Ectodermal cell (in vitro differentiated cells): ENCODE measurements around the gene PCDH12. TPM values are rescaled to one million over a fixed set of nuclear protein-coding genes. Genes with fewer than 3 reads are reported as not detected.

Experiments used
- H3K27ac ChIP-seq: 2 replicates; pipeline ENCODE4 v1.7.0; 2013; ENCODE audit warnings: mild to moderate bottlenecking, low read depth, low read length; ENCODE audit not compliant: insufficient read depth, poor library complexity, severe bottlenecking
- H3K27me3 ChIP-seq: 2 replicates; pipeline ENCODE4 v1.7.0; 2013; ENCODE audit warnings: mild to moderate bottlenecking, low read length; ENCODE audit not compliant: insufficient read depth, control insufficient read depth, poor library complexity, severe bottlenecking
- H3K36me3 ChIP-seq: one replicate; pipeline ENCODE4 v1.7.0; 2013; ENCODE audit warnings: low read length; ENCODE audit not compliant: control insufficient read depth, insufficient read depth
- H3K4me1 ChIP-seq: one replicate; pipeline ENCODE4 v1.7.0; 2013; ENCODE audit warnings: low read length; ENCODE audit not compliant: control insufficient read depth, insufficient read depth
- H3K4me3 ChIP-seq: 2 replicates; pipeline ENCODE4 v1.7.0; 2013; ENCODE audit warnings: low read depth, low read length, control low read depth; ENCODE audit not compliant: insufficient read depth
- H3K9me3 ChIP-seq: 2 replicates; pipeline ENCODE4 v1.7.0; 2013; ENCODE audit warnings: mild to moderate bottlenecking, low read length, moderate library complexity; ENCODE audit not compliant: control insufficient read depth
- whole genome bisulfite sequencing, 2 experiments: methylation state at CpG; one replicate each; pipeline ENCODE4 v1.1.7; 2013; ENCODE audit warnings: missing lambda C conversion rate in 2 of 2; 5-methylcytosine and 5-hydroxymethylcytosine counted together
- polyA plus RNA-seq, 4 experiments: library from polyadenylated mRNA; stranded (reverse); fragments of 50-300 nt; gene quantifications; one replicate each; pipeline ENCODE4 v1.2.3, GENCODE V29; 2013

Gene PCDH12
- polyA plus RNA-seq (2013, experiment 1 of 4): not detected
- polyA plus RNA-seq (2013, experiment 2 of 4): not detected
- not detected for polyA plus RNA-seq (2013, experiment 3 of 4)
- polyA plus RNA-seq (2013, experiment 4 of 4): 0.04 TPM

DNA sequence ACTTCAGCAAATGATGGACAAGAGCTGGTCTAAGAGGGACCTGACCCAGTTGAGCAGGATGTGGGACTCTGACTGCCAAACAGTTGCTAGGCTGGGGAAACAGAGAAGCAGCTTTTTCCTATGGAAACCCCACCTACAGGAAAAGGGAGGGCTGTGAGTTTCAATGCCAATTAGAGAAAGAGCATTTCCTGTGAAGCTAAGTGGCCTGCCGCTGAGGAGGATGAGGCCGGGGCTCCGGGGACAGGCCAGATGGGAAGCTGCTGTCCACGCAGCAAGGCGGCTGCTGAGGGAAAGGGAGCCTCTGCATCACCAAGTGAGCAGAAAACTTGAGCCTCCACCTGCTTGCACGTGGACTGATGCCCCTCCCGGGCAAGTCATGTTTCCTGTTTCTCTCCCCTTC lies at the start of gene PCDH12:
PCDH12 (minus strand) TSS at position 90 of the 400 bp plus-strand sequence. CDS start 351 bp downstream, outside the sequence.
- Histone ChIP-seq H3K36me3 (no peaks in the 10 kb centered on the region), H3K4me3 (no peak within 1 kb of the TSS), H3K27ac (no peak within 1 kb of the TSS), H3K27me3 (no peaks in the 10 kb centered on the region), H3K4me1 (peaks cover 8% of the 10 kb centered on the region), H3K9me3 (no peaks in the 10 kb centered on the region)
- 63 to 67% methylated on average over 7 of the region's 7 CpGs for WGBS, 2 experiments

DNA sequence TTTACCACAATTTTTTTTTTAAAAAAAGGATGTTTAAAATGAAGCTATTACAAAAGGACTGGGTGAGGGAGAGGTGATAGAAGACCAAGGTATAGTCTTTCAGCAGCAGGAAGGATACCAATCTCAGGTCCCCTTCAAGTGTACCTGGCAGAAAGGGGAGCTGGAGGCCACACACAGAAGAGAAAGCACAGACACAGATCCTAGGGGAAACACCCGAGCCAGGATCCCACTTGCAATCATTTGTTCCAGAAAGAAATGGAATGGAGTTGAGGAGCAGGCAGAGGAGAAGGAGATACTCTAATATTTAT lies 49.2 kb upstream of the PCDH12 start:
- Histone ChIP-seq H3K9me3 (no peaks in the 10 kb centered on the region), H3K4me1 (no peaks in the 10 kb centered on the region), H3K36me3 (peaks cover 9% of the 10 kb centered on the region), H3K4me3 (no peak overlapping the region), H3K27me3 (no peaks in the 10 kb centered on the region), H3K27ac (no peak overlapping the region)
- 93% methylated on average over 1 of the region's 1 CpG; no CpG with 5 or more reads in 1 of the 2 experiments for WGBS, 2 experiments

DNA sequence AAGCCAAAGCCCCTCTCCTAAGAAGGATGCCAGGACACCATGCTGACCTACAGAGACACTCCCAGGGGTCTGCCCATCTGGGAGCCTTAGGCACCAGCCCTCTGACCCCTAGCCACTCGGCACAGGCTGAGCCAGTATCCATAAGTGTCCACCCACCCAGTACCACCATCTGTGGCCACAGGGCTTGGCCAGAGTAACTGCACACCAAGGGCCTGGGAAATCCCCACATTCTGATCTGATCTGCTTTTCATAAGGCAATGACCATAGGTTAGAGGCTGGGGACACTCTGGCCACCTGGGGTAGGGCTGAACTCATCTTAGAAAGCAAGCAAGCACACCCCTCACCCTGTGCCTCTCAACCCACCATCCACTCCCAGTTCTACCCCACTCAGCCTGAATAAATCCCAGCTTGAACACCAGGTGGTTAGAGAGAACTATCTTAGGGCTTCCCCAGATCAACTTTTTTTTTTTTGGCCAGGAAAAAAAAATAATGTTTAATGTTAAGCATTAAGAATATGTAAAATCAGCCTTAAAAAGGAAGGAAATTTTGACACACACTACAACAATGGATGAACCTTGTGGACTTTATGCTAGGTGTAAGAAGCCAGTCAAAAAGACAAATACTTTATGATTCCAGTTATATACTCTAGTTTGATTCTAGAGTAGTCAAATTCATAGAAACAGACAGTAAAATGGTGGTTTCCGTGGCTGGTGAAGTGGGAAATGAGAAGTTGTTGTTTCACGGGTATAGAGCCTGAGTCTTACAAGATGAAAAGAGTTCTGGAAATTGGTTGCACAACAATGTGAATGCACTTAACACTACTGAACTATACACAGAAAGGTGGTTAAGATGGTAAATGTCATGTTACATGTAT lies 48.6 kb upstream of the PCDH12 start:
- peaks cover 9% of the 10 kb centered on the region for H3K36me3 ChIP-seq

GRCh38 chr5:142003266-142003800 lies 45.3 kb upstream of the PCDH12 start:
- WGBS, 2 experiments: 88 to 90% methylated on average over 2 of the region's 2 CpGs
- no peak overlapping the region for H3K27ac ChIP-seq

More for the DNA sequence above, 48.6 kb upstream of the PCDH12 start:
- Histone ChIP-seq H3K27me3 (no peaks in the 10 kb centered on the region), H3K4me1 (no peaks in the 10 kb centered on the region), H3K27ac (no peak overlapping the region), H3K4me3 (no peak overlapping the region), H3K9me3 (no peaks in the 10 kb centered on the region)
- 87 to 90% methylated on average over 3 of the region's 3 CpGs for WGBS, 2 experiments

DNA sequence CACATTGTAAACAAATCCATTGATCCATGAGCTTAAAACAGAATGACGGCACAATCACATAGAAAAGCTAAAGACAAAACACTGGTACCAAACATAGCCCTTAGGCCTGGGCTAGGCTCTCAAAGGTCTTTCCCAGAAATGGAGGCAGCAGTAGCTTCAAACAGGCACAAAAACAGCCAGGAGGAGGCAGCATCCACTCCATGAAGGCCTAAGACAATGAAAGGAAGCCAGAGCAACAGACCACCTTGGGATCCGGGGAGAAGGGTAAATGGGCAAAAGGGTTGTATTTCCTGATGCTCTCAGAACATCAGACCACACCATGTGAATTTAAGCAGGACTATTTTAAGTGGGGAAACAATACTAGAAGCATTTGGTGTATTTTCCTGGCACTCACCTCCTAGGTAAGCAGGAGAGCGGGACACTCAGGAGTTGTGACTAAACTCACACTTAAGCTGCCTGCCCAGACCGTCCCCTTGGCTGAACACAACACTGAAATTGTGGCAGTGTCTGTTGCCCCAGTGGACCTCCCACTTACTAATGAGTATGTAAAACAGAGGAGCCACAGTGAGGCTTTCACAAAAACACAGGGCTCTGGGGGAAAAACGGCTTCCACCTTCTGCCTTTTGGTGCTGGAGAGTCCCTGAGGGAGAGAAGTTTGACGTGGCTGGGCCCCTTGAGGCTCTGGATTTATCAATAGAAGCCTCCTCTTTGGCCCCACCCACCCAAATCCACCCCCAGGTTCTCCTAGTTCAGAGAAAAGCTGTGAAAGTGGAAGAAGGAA lies 42.9 kb upstream of the PCDH12 start:
- 90 to 93% methylated on average over 6 of the region's 6 CpGs for WGBS, 2 experiments
- Histone ChIP-seq H3K36me3 (peaks cover 6% of the 10 kb centered on the region), H3K9me3 (no peaks in the 10 kb centered on the region), H3K27ac (no peak overlapping the region), H3K4me1 (no peaks in the 10 kb centered on the region), H3K4me3 (no peak overlapping the region), H3K27me3 (no peaks in the 10 kb centered on the region)

More at GRCh38 chr5:142003266-142003800, 45.3 kb upstream of the PCDH12 start:
- H3K9me3 ChIP-seq: no peaks in the 10 kb centered on the region
- H3K4me1 ChIP-seq: no peaks in the 10 kb centered on the region
- H3K4me3 ChIP-seq: no peak overlapping the region
- peaks cover 9% of the 10 kb centered on the region for H3K36me3 ChIP-seq
- H3K27me3 ChIP-seq: no peaks in the 10 kb centered on the region

DNA sequence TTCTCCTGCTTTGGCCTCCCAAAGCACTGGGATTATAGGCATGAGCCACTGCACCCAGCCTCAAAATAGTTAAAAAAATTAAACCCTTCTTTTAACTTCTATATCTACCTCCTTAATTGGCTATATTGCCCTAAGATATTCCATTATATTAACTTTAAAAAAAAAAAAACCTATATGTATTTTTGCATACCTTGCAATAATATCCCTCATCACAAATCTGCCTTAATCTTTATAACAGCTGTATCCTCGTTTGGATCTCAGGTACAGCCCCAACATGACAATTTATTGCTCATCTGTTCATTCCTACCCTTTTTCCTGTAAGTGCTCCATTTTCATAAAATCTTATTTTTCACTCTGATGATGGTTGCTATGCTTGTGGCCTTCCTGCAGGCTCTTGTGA lies 42.2 kb upstream of the PCDH12 start:
- H3K4me3 ChIP-seq: no peak overlapping the region
- no peaks in the 10 kb centered on the region for H3K4me1 ChIP-seq
- no peaks in the 10 kb centered on the region for H3K27me3 ChIP-seq
- 92 to 96% methylated on average over 1 of the region's 1 CpG for WGBS, 2 experiments
- H3K27ac ChIP-seq: no peak overlapping the region
- peaks cover 6% of the 10 kb centered on the region for H3K36me3 ChIP-seq
- H3K9me3 ChIP-seq: no peaks in the 10 kb centered on the region

DNA sequence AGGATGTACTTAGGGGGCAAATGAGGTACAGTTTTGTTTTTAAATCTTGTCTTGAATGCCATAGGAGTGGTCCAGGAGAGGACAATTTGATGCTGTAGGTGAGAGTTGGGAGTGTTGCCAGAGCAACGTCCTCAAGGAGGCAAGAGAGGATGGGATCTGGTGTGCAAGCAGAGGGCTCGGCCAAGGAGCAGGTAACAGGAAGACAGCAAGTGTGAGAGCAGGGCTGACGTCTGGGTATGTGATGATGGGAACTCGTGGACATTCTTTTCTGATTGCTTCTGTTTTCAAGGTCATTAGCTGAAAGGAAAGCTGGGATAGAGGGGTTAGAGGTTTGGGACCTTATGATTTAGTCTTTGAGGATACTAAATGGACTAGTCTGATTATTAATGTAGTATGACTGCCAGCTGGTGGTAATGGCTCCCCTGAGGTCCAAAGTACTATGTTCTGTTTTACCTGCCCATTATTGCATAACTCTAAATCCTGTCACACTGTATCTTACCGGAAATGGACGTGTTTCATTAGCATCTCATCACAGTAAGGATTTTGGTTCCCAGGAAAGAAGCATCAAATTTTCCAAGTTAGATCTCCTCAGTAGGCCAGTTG lies 39.5 kb upstream of the PCDH12 start:
- 75 to 76% methylated on average over 6 of the region's 6 CpGs for WGBS, 2 experiments
- Histone ChIP-seq H3K9me3 (no peaks in the 10 kb centered on the region), H3K4me3 (no peak overlapping the region), H3K4me1 (no peaks in the 10 kb centered on the region), H3K27ac (no peak overlapping the region), H3K27me3 (no peaks in the 10 kb centered on the region), H3K36me3 (peaks cover 9% of the 10 kb centered on the region)

DNA sequence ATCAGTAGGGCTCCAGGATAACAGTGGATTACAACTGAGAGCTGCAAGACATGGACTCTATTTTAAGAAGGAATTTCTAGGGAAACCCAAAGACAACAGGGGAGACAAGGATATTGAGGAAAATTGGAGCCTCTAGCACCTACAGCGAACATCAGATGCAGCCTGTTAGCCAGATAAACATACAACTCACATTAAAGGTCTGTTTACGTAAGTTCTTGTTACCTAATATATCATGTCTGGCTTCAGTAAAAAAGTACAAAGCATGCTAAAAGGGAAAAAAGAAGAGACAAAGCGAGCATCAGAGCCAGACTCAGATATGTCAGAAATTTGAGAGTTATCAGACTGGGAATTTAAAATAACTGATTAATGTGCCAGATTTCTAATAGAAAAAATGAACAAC lies 37.7 kb upstream of the PCDH12 start:
- Histone ChIP-seq H3K27ac (no peak overlapping the region), H3K9me3 (no peaks in the 10 kb centered on the region), H3K36me3 (peaks cover 9% of the 10 kb centered on the region), H3K4me1 (no peaks in the 10 kb centered on the region), H3K27me3 (no peaks in the 10 kb centered on the region), H3K4me3 (no peak overlapping the region)
- WGBS, 2 experiments: 95 to 100% methylated on average over 3 of the region's 3 CpGs

- WGBS, 2 experiments: 71 to 72% methylated on average over 4 of the region's 4 CpGs
- Histone ChIP-seq H3K36me3 (peaks cover 9% of the 10 kb centered on the region), H3K27ac (no peak overlapping the region), H3K27me3 (no peaks in the 10 kb centered on the region), H3K4me3 (no peak overlapping the region), H3K9me3 (no peaks in the 10 kb centered on the region), H3K4me1 (no peaks in the 10 kb centered on the region)
These were observed 36.6 kb upstream of the PCDH12 start for GRCh38 chr5:141994511-141995136.
